IPS DF 6.9 (cell line): ENCODE measurements around the gene FEN1.

Source experiments
- DNase-seq: peaks from one replicate; pipeline ENCODE4 v3.0.0-alpha.2; 2013; ENCODE audit warnings: low read depth, low spot score
- H3K27ac ChIP-seq: one replicate; pipeline ENCODE4 v1.5.1; 2013; ENCODE audit warnings: low read length, control low read depth
- H3K27me3 ChIP-seq: 2 replicates; pipeline ENCODE4 v1.6.1; 2013; ENCODE audit warnings: mild to moderate bottlenecking, low read length; ENCODE audit not compliant: control insufficient read depth, insufficient read depth
- H3K36me3 ChIP-seq: 2 replicates; pipeline ENCODE4 v1.6.1; 2013; ENCODE audit warnings: low read length; ENCODE audit not compliant: control insufficient read depth, insufficient read depth
- H3K4me1 ChIP-seq: 2 replicates; pipeline ENCODE4 v1.6.1; 2013; ENCODE audit warnings: low read length; ENCODE audit not compliant: control insufficient read depth, insufficient read depth
- H3K4me3 ChIP-seq: 2 replicates; pipeline ENCODE4 v1.5.1; 2013; ENCODE audit warnings: mild to moderate bottlenecking, low read length
- H3K9me3 ChIP-seq: 2 replicates; pipeline ENCODE4 v1.6.1; 2013; ENCODE audit warnings: low read length, inconsistent platforms; ENCODE audit not compliant: control insufficient read depth, insufficient read depth
- WGBS: extraction: QIAGEN DNeasy Blood & Tissue Kit; methylation state at CpG from one replicate; pipeline ENCODE4 v1.1.7; 2013; ENCODE audit warnings: mixed read lengths, missing lambda C conversion rate; ENCODE audit not compliant: insufficient read length, insufficient coverage; 5-methylcytosine and 5-hydroxymethylcytosine counted together

FEN1 gene

DNA sequence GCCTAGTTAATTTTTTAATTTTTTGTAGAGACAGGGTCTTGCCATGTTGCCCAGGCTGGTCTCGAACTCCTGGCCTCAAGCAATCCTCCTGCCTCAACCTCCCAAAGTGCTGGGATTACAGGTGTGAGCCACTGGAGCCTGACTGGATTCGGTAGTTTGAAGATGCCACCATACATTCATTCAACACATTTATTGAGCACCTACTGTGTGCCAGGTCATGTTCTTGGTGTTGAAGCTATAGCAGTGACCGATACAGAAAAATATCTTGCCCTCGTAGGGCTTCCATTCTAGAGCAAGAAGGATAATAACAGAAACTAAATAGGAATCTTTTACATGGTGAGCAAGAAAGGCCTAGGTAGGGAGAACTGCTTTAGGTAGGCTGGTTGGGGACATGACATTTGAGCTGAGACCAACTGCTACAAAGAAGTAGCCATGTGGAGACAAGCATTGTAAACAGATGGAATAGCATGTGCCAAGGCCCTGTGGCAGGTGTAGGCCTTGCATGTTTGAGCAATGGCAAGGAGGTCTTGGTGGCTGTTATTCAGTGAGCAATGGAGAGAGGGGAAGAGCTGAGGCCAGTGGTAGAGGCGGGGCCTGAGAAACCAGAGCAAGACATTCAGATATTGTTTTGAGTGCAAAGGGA, 42.0 kb upstream of the FEN1 start:
- Histone ChIP-seq H3K27ac (no peak overlapping the region), H3K9me3 (no peaks in the 10 kb centered on the region), H3K4me3 (no peak overlapping the region), H3K4me1 (peaks cover 5% of the 10 kb centered on the region), H3K27me3 (peaks cover 10% of the 10 kb centered on the region), H3K36me3 (no peaks in the 10 kb centered on the region)
- WGBS, result no CpG with 5 or more reads among the region's 5 CpGs
- no peak for DNase-seq

DNA sequence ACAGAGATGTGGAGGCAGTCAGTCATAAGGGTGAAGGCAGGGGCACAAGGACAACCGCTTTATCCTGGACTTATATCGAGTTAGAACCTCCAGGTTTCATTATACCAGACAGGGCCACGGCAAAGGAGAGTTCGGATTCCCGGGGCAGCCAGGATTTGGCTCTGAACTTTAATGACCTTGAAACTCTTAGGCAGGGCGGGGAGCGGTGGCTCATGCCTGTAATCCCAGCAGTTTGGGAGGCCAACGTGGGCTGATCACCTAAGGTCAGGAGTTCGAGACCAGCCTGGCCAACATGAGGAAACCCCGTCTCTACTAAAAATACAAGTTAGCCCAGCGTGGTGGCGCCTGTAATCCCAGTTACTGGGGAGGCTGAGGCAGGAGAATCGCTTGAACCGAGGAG, 41.3 kb upstream of the FEN1 start:
- peaks cover 8% of the 10 kb centered on the region for H3K4me1 ChIP-seq
- peaks cover 10% of the 10 kb centered on the region for H3K27me3 ChIP-seq
- H3K4me3 ChIP-seq, result no peak overlapping the region
- no peak for DNase-seq
- no CpG with 5 or more reads among the region's 14 CpGs for WGBS
- H3K9me3 ChIP-seq, result no peaks in the 10 kb centered on the region
- H3K27ac ChIP-seq, result no peak overlapping the region
- no peaks in the 10 kb centered on the region for H3K36me3 ChIP-seq

DNA sequence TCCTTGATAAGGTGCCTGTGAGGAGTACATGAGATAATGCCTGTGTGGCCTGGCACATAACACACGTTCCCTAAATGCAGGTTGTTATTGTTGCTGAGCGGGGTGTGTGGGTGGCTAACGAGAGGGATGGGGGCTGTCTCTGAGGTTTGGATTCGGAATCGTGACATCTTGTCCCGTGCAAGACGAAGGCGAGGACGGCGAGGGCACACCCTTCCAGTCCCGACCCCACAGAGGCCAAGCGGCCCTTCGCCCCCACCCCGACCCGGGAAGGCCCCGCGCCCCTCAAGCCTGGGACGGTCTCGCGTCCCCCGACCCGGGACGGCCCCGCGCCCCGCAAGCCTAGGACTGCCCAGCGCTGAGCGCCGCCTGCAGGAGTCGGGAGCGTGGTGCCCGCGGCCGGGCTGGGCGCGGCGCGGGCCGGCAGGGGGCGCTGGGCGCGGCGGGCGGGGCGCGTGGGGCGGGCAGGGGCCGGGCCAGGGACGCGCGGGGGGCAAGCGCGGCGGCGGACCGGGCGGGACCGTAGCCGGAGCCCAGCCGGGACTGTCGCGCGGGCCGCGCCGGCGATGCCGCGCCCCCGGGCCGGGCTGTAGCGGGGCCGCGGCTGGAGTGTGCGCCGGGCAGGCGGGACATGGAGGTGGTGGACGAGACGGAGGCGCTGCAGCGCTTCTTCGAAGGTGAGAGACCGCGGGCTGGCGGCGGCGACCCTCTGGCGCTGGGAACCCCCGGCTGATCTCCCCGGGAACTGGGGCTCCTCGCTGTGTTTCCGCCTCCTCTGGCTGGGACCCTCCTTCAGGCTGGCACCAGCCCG, 40.4 kb upstream of the FEN1 start, which contains the start of gene MYRF:
TSS of gene MYRF (plus strand) at position 520 of the 808 bp plus-strand sequence. CDS start at position 629, 109 bp downstream.
- H3K4me3 ChIP-seq, result peak within 1 kb of the TSS; percentile 54; the same call in 1 of the 2 replicates
- H3K4me1 ChIP-seq, result peaks cover 8% of the 10 kb centered on the region
- no CpG with 5 or more reads among the region's 93 CpGs for WGBS
- no peak within 1 kb of the TSS for H3K27ac ChIP-seq
- H3K9me3 ChIP-seq, result no peaks in the 10 kb centered on the region
- peaks cover 10% of the 10 kb centered on the region for H3K27me3 ChIP-seq
- no peaks in the 10 kb centered on the region for H3K36me3 ChIP-seq
- no peak for DNase-seq

DNA sequence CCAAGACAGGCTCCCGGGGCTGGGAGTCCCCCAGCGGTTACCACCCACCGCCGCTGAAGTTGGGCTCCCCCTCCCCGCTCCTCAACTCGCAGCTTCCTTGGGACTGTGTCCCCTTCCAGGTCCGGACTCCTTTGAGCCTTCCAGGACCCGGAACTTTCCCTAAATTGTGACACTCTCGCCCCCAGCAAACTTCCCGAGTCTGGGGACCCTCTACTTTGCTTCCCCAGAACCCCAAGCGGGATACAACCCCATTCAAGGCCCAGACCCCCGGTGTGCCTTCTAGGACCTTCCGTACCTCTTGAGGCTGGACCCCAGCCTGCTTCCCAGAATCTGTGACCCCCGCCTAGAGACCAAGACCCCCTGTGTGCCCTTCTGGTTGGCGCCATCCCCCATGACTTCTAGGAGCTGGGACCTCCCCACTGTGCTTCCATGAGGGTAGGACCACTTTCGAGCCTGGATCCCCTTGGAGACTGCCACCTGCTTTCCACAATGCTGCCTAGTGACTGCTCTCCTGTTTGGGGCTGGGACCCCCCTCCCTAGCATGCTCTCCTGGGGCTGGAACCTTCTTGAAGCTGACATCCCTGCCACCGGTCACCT, 39.7 kb upstream of the FEN1 start:
- no peak overlapping the region for H3K27ac ChIP-seq
- no peak for DNase-seq
- no CpG with 5 or more reads among the region's 17 CpGs for WGBS
- H3K27me3 ChIP-seq, result peaks cover 10% of the 10 kb centered on the region
- no peaks in the 10 kb centered on the region for H3K9me3 ChIP-seq
- H3K36me3 ChIP-seq, result no peaks in the 10 kb centered on the region
- H3K4me3 ChIP-seq, result peak overlapping the region; percentile 54; the same call in 1 of the 2 replicates
- peaks cover 8% of the 10 kb centered on the region for H3K4me1 ChIP-seq

DNA sequence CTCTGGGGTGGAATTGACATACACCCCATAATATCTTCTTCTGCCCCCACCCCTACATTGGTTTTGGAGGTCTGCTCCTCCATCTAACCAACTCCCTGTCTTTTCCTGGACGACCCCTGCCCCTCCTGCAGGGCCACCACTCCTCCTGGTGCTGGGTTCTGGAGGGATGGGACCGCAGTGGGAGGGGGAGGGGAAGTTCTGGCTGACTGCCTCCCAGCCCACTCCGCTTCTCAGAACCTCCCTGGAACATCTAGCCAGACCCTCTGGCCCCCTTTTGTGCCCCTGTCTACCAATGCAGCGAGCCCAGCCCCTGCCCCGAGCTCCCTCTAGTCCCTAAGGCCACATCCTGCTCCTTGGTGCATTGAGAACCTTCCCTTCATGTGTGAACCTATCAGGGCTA, 39.0 kb upstream of the FEN1 start:
- Histone ChIP-seq H3K27ac (no peak overlapping the region), H3K9me3 (no peaks in the 10 kb centered on the region), H3K27me3 (peaks cover 10% of the 10 kb centered on the region), H3K36me3 (no peaks in the 10 kb centered on the region), H3K4me1 (peaks cover 8% of the 10 kb centered on the region), H3K4me3 (no peak overlapping the region)
- no peak for DNase-seq
- no CpG with 5 or more reads among the region's 5 CpGs for WGBS

DNA sequence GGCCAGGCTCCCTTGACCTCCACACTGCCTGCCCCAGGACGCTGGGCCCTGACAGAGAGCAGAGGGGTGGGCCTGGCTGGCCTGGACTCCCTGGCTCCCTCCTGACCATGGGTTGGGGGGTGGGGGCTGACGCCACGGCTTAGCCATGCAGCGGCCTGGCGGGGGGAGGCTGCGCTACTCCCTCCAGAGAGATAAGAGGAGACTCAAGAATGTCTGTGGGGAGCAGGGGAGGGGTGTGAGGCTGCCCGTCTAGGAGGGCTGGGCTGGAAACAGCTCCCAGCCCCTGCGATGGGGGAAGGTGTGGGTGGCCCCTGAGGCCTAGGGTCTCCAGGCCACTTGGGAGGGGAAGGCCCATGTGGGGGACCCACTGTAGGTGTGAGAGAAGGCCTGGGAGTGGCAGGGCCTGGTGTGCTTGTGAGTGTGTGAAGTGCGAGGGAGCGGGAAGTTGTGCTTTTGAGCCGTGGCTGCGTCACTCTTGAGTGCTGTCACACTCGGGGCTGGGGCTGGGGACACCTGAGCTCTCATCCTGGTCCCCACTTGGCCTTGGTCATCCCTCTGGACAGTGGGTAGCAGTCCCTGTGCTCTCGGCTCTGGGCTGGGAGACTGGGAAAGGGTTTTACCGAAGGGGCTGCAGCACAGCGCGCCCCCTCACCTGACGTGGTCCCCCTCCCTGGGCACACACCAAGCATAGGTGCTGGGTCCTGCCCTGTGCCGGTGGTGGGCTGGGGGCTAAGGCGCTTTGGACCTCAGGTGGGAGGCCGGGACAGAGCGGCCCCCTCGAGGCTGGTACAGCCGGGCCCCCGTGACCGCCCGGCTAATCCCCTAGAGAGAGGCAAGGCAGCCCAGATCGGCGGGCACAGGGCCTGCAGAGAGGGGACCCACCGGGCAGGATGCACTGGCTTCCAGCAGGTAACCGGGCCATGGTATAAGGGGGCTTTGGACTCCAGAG, 37.9 kb upstream of the FEN1 start:
- Histone ChIP-seq H3K9me3 (no peaks in the 10 kb centered on the region), H3K27ac (no peak overlapping the region), H3K36me3 (no peaks in the 10 kb centered on the region), H3K27me3 (peaks cover 10% of the 10 kb centered on the region), H3K4me3 (no peak overlapping the region), H3K4me1 (peaks cover 6% of the 10 kb centered on the region)
- no CpG with 5 or more reads among the region's 31 CpGs for WGBS
- DNase-seq, result no peak

DNA sequence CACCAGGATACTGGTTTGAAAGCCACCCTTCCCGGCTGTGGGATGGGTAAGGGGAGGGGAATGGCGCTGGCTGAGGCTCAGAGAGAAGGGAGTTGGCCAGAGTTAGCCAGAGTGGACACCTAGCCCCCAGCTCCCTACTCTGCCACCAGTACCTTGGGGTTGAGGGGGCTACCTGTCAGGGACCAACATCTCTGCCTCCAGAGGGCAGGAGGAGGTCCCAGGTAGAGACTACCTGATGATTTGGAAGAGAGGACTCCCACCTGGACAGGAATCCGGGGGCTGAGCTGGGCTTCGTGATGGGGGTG, 36.6 kb upstream of the FEN1 start:
- Histone ChIP-seq H3K4me3 (no peak overlapping the region), H3K4me1 (0 out of 2 replicates have a peak, but pooled peaks cover 3% of the 10 kb centered on the region), H3K9me3 (no peaks in the 10 kb centered on the region), H3K36me3 (no peaks in the 10 kb centered on the region), H3K27ac (no peak overlapping the region), H3K27me3 (peaks cover 10% of the 10 kb centered on the region)
- no peak for DNase-seq
- WGBS, result no CpG with 5 or more reads among the region's 4 CpGs

DNA sequence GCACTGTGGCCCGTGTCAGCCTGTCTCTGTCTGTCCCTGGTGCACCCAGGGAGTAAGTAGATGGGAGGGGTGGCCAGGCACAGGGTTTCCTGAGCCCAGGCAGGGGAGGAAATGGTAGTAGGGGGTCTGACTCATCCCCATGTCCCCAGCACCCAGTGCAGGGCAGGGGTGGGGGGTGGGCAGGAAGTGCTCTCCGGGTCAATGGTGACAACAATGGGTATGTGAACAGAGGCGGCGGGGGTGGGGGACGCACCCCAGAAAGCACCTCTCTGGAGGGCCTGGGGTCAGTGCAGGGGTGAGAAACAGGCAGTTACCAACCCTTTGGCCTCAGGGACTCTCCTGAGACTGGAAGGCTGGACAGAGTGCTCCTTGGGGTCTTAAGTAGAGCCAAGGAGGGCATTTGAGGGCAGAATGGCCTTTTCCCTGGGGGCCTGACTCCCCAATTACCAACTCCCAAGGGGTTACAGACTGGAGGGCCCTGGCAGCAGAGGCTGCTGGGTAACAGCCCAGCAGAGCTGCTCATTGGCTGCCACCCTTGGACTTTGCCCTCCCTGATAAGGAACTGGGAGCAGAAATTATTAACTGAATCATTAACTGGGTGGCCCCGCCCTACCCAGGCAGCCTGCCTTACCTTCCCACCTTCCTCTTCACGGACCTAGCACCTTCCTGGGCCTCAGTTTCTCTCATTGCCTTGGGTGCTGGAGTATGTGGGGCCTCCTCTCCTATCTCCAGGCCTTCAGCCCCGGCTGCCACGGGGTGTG, 36.1 kb upstream of the FEN1 start:
- WGBS, result no CpG with 5 or more reads among the region's 9 CpGs
- no peak overlapping the region for H3K4me3 ChIP-seq
- no peaks in the 10 kb centered on the region for H3K9me3 ChIP-seq
- DNase-seq, result no peak
- H3K36me3 ChIP-seq, result no peaks in the 10 kb centered on the region
- peaks cover 3% of the 10 kb centered on the region; the same call in 1 of the 2 replicates for H3K4me1 ChIP-seq
- H3K27me3 ChIP-seq, result peaks cover 10% of the 10 kb centered on the region
- no peak overlapping the region for H3K27ac ChIP-seq

DNA sequence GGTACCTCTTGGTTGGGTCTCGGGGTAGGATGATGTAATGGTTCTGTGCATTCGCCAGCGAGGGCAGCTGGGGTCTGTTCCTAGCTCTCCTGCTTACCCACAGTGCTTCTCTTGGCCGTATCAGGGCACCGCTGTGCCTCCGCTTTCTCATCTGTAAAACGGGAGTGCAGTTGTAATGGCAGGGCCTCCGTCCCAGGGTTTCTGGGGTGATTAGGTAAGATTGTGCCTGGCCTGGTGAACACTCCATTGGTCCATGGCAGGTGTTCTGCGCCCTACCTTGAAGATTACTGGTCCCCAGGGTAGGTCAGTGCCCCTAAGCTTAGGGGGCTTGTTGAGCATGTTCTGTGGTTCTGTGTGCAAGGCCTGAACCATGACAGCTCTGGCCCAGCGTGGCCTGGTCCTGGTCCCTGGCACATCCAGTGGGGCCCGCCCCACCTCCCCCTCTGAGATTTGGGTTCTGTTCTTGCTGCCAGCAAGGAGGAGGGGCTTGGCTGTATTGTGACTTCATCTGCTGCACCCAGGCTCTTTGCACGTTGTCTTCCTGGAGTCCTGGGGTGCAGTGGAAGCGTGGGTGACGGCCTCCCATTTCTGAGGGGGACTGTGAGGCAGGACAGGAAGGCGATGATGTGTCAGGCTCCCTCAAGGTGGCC, 35.4 kb upstream of the FEN1 start:
- no peak for DNase-seq
- no peaks in the 10 kb centered on the region for H3K9me3 ChIP-seq
- H3K27ac ChIP-seq, result no peak overlapping the region
- no peak overlapping the region for H3K4me3 ChIP-seq
- no CpG with 5 or more reads among the region's 15 CpGs for WGBS
- peaks cover 8% of the 10 kb centered on the region for H3K27me3 ChIP-seq
- no peaks in the 10 kb centered on the region for H3K36me3 ChIP-seq
- H3K4me1 ChIP-seq, result peaks cover 5% of the 10 kb centered on the region; the same call in 1 of the 2 replicates
